RWPE2 (cell line): Measurements from ENCODE around the gene TMEM38B.

ENCODE experiments used
- ATAC-seq: fragments of 200-7000 bp; cut with Tn5 transposase; 3 replicates; pipeline ENCODE4 v1.9.1; 2021; ENCODE audit warnings: low read depth
- DNase-seq: peaks from one replicate; pipeline ENCODE4 v3.0.0-alpha.2; 2020; ENCODE audit warnings: low spot score
- H3K27ac ChIP-seq: fragments of 450-650 bp; 2 replicates; pipeline ENCODE4 v1.5.1; 2017; ENCODE audit warnings: mild to moderate bottlenecking; ENCODE audit not compliant: poor library complexity, severe bottlenecking
- H3K27me3 ChIP-seq: fragments of 250-450 bp; sonication (Bioruptor Pico); 2 replicates; pipeline ENCODE4 v1.5.1; 2021; ENCODE audit warnings: mild to moderate bottlenecking, moderate library complexity; ENCODE audit not compliant: insufficient read depth, poor library complexity, severe bottlenecking
- H3K36me3 ChIP-seq: fragments of 250-450 bp; sonication (Bioruptor Pico); 2 replicates; pipeline ENCODE4 v1.5.1; 2020; ENCODE audit warnings: low read depth, mild to moderate bottlenecking, moderate library complexity
- H3K4me1 ChIP-seq: fragments of 250-450 bp; sonication (Bioruptor Pico); 2 replicates; pipeline ENCODE4 v1.5.1; 2021; ENCODE audit warnings: mild to moderate bottlenecking, moderate library complexity; ENCODE audit not compliant: insufficient read depth, poor library complexity, severe bottlenecking
- H3K4me3 ChIP-seq: fragments of 250-450 bp; sonication (Bioruptor Pico); 2 replicates; pipeline ENCODE4 v1.5.1; 2021; ENCODE audit warnings: mild to moderate bottlenecking, moderate library complexity; ENCODE audit not compliant: severe bottlenecking
- H3K9me3 ChIP-seq: fragments of 250-450 bp; sonication (Bioruptor Pico); 2 replicates; pipeline ENCODE4 v1.5.1; 2021; ENCODE audit warnings: mild to moderate bottlenecking, moderate library complexity; ENCODE audit not compliant: severe bottlenecking
- TF ChIP-seq, protein P1 (sequence below): fragments of 450-650 bp; IDR thresholded peaks from one replicate; pipeline ENCODE4 v1.5.1; 2017; ENCODE audit warnings: mild to moderate bottlenecking, moderate library complexity; ENCODE audit not compliant: poor library complexity, severe bottlenecking

Gene TMEM38B

DNA sequence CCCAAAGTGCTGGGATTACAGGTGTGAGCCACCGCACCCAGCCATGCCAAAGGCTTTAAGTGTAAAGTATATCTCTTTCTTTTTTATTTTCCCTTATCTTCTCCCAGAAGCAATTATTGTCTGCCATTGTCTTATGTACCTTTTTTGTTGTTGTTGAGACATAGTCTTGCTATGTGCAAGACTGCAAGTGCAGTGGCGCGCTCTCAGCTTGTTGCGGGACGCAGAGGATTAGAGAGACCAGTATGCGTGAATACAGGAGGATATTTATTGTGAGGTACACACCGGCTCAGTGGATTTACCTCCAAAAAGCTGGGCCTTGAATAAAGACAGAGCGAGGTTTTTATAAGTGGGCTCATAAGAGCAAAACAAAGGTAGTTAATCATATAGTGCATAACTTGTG, 11.8 kb downstream of the TMEM38B start:
- Histone ChIP-seq H3K4me3 (no peak overlapping the region), H3K9me3 (no peaks in the 10 kb centered on the region), H3K36me3 (no peaks in the 10 kb centered on the region), H3K27ac (no peak overlapping the region), H3K27me3 (no peaks in the 10 kb centered on the region), H3K4me1 (no peaks in the 10 kb centered on the region)
- ATAC-seq (no peak), DNase-seq (no peak)
- TF ChIP-seq, protein P1, sequence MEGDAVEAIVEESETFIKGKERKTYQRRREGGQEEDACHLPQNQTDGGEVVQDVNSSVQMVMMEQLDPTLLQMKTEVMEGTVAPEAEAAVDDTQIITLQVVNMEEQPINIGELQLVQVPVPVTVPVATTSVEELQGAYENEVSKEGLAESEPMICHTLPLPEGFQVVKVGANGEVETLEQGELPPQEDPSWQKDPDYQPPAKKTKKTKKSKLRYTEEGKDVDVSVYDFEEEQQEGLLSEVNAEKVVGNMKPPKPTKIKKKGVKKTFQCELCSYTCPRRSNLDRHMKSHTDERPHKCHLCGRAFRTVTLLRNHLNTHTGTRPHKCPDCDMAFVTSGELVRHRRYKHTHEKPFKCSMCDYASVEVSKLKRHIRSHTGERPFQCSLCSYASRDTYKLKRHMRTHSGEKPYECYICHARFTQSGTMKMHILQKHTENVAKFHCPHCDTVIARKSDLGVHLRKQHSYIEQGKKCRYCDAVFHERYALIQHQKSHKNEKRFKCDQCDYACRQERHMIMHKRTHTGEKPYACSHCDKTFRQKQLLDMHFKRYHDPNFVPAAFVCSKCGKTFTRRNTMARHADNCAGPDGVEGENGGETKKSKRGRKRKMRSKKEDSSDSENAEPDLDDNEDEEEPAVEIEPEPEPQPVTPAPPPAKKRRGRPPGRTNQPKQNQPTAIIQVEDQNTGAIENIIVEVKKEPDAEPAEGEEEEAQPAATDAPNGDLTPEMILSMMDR: no peak

DNA sequence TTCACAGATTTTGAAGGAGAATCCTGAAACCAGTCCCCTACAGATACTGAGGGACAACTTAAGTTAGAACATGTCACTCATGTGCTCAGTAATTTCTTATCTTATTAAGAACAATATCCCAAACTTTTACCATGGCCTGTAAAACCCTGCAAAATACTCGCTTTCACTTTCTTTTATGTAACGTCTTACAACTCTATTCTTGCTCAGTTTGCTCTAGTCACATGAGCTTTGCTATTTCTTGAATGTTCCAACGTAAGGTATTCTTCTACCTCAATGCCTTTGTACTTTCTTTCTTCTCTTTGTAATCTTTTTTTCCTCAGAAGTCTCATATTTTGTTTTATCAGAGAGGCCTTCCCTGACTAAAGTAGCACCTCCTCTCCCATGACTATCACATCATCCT, 14.1 kb downstream of the TMEM38B start:
- no peaks in the 10 kb centered on the region for H3K36me3 ChIP-seq
- no peaks in the 10 kb centered on the region for H3K4me1 ChIP-seq
- no peak overlapping the region for H3K27ac ChIP-seq
- no peaks in the 10 kb centered on the region for H3K27me3 ChIP-seq
- ATAC-seq: no peak
- TF ChIP-seq, protein P1: no peak
- no peak overlapping the region for H3K4me3 ChIP-seq
- no peaks in the 10 kb centered on the region for H3K9me3 ChIP-seq
- DNase-seq: no peak

DNA sequence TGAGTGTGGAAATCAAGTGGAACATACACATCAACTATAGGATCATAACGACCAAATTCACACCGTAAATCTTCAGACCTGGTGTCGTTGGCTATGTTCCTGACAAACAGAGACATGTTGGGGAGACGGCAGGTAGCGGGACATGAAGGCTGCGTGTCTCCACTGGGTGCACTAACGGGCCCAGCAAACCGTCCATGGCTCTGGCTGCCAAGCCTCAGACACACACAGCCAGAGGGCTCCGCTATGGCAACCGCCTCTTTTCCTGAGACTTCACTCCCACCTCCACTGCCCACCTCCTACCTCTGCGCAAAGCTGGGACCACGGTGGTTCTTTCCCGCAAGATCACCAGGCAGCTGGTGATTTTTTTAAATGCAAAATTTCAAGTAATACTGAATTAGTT, 16.3 kb downstream of the TMEM38B start:
- H3K9me3 ChIP-seq: peaks cover 2% of the 10 kb centered on the region
- no peak for ATAC-seq
- no peak overlapping the region for H3K4me3 ChIP-seq
- no peaks in the 10 kb centered on the region for H3K27me3 ChIP-seq
- no peaks in the 10 kb centered on the region for H3K4me1 ChIP-seq
- no peak for DNase-seq
- TF ChIP-seq, protein P1: no peak
- no peaks in the 10 kb centered on the region for H3K36me3 ChIP-seq
- no peak overlapping the region for H3K27ac ChIP-seq

DNA sequence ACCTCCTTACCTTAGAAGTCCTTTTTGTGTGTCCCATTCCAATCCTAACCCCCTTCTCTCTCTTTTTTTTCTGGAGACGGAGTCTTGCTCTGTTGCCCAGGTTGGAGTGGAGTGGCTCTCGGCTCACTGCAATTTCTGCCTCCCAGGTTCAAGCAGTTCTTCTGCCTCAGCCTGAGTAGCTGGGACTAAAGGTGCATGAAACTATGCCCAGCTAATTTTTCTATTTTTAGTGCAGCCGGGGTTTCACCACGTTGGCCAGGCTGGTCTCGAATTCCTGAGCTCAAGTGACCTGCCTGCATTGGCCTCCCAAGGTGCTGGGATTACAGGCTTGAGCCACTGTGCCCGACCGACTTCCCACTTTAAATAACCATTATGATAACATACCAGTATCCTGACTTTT, 17.5 kb downstream of the TMEM38B start:
- ATAC-seq (no peak), DNase-seq (no peak)
- Histone ChIP-seq H3K36me3 (no peaks in the 10 kb centered on the region), H3K9me3 (peaks cover 2% of the 10 kb centered on the region), H3K4me3 (no peak overlapping the region), H3K27me3 (no peaks in the 10 kb centered on the region), H3K4me1 (no peaks in the 10 kb centered on the region), H3K27ac (no peak overlapping the region)
- TF ChIP-seq, protein P1: no peak

DNA sequence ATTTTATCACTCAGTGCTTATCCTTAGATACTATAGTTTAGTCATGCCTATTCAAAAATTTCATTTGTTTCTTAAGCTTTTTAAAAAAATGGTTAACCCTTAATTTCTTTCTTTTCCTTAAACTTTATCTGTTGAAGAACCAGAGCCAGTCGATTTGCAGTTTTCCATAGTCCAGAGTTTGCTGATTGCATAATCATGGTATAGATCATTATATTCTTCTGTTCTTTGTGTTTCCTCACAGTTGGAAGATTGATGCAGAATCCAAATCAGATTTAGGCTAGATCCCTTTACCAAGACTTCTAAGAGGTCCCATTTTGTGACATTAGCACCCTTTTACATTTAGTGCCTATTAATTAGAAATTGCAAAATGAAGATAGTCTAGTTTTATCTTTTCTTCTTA, 18.0 kb downstream of the TMEM38B start:
- TF ChIP-seq, protein P1: no peak
- ATAC-seq (no peak), DNase-seq (no peak)
- Histone ChIP-seq H3K27ac (no peak overlapping the region), H3K4me1 (no peaks in the 10 kb centered on the region), H3K9me3 (peaks cover 2% of the 10 kb centered on the region), H3K4me3 (no peak overlapping the region), H3K27me3 (no peaks in the 10 kb centered on the region), H3K36me3 (no peaks in the 10 kb centered on the region)
